ENCODE results near the gene SLC27A2. TPM values are rescaled to one million over a fixed set of nuclear protein-coding genes. Genes with fewer than 3 reads are reported as not detected.
A peak's percentile ranks its signal among the peaks of the same experiment; 100 is the strongest.
"Not testable (repeated sequence)": the region's sequence is repeated elsewhere in the genome, so short reads cannot be mapped to it uniquely, and the experiment has no call there.

SLC27A2 gene
- total RNA-seq, 6 donors from 2014 or later: 0.66 to 18.2 (median 2.5) TPM

DNA sequence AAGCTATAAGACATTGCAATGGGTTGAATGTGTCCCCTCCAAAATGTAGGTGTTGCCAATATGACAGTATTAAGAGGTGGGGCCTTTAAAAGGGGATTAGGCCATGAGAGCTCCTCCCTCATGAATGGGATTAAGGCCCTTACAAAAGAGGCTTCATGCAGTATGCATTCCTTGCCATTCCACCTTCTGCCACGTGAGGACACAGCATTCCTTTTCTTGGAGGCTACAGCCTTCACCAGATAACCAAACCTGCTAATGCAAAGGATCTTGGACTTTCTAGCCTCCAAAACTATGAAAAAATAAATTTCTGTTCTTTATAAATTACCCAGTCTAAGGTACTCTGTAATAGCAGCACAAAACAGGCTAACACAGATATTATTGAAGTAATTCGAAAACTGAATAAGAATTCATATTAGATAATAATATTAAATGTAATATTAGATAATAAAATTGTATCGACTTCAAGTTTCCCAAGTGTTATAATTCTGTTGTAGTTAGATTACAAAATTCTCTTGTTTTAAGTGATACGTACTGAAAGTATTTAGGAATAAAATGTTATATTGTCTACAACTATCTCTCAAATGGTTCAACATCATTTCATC, 33.5 kb upstream of the SLC27A2 start:
- no peak for TF ChIP-seq EP300 (IDR thresholded peaks at IDR 0.05)
- TF ChIP-seq, protein P1, sequence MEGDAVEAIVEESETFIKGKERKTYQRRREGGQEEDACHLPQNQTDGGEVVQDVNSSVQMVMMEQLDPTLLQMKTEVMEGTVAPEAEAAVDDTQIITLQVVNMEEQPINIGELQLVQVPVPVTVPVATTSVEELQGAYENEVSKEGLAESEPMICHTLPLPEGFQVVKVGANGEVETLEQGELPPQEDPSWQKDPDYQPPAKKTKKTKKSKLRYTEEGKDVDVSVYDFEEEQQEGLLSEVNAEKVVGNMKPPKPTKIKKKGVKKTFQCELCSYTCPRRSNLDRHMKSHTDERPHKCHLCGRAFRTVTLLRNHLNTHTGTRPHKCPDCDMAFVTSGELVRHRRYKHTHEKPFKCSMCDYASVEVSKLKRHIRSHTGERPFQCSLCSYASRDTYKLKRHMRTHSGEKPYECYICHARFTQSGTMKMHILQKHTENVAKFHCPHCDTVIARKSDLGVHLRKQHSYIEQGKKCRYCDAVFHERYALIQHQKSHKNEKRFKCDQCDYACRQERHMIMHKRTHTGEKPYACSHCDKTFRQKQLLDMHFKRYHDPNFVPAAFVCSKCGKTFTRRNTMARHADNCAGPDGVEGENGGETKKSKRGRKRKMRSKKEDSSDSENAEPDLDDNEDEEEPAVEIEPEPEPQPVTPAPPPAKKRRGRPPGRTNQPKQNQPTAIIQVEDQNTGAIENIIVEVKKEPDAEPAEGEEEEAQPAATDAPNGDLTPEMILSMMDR (IDR thresholded peaks at IDR 0.05): peak in 3 of 6 experiments; percentile 12 to 25 (median 21)
- Histone ChIP-seq H3K27ac (no peak overlapping the region), H3K4me3 (no peak overlapping the region), H3K4me1 (no peaks in the 10 kb centered on the region), H3K36me3 (no peaks in the 10 kb centered on the region), H3K27me3 (no peaks in the 10 kb centered on the region), H3K9me3 (no peaks in the 10 kb centered on the region)
- ATAC-seq (ENCODE audit: low FRiP score in 2 of 2): no peak
- 81 to 85% methylated on average over 4 of the region's 4 CpGs for WGBS, 2 donors
- DNase-seq: no peak

DNA sequence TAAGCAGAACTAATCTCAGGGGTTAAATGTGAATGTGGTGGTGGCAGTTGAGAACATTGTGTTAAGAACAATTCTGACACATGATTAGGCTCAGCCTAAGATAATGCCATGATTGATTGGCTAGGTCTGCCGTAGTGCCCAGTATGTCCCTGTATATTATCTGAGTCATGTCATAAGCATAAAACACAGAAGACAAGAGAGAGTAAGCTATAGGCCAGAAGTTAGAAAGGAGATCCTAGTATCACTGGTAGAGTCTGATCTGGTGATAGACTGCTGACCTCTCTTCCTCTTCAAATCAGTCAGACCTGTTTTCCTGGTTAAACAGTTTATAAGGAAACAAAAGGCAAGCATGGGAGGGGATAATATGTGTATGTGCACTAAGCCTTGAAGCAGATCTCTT, 32.9 kb upstream of the SLC27A2 start:
- no peaks in the 10 kb centered on the region for H3K36me3 ChIP-seq
- H3K4me3 ChIP-seq: no peak overlapping the region
- DNase-seq: no peak
- H3K27ac ChIP-seq: no peak overlapping the region
- no peak for ATAC-seq (ENCODE audit: low FRiP score in 2 of 2)
- H3K4me1 ChIP-seq: no peaks in the 10 kb centered on the region
- H3K9me3 ChIP-seq: no peaks in the 10 kb centered on the region
- no peaks in the 10 kb centered on the region for H3K27me3 ChIP-seq
- TF ChIP-seq POLR2A (IDR thresholded peaks at IDR 0.05) (no peak), EP300 (IDR thresholded peaks at IDR 0.05) (no peak), POLR2AphosphoS5 (IDR thresholded peaks at IDR 0.05) (no peak)
- WGBS, 2 donors: 32 to 43% methylated on average over 1 of the region's 1 CpG

DNA sequence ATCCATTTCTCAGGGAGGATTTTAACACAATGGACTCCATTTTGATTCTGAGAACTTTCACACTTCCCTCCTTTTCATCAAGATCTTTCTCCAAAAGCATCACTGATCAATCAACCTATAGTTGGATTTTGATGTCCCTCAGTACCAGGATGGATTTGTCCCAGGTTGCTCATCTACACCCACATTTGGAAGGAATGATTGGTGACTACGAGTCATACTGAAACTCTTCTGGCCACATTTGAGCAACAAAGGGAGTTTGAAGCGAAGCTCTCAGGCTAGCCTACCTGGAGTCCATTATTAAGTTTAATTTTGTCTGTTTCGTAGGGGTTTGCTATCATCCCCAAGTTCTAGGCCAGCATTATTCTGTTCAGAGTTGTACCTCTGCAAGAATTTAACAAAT, 31.6 kb upstream of the SLC27A2 start:
- no peak overlapping the region for H3K4me3 ChIP-seq
- no peaks in the 10 kb centered on the region for H3K27me3 ChIP-seq
- no peaks in the 10 kb centered on the region for H3K4me1 ChIP-seq
- no peaks in the 10 kb centered on the region for H3K36me3 ChIP-seq
- no peak for TF ChIP-seq POLR2A (IDR thresholded peaks at IDR 0.05)
- TF ChIP-seq EP300 (IDR thresholded peaks at IDR 0.05): no peak
- TF ChIP-seq, protein P1 (IDR thresholded peaks at IDR 0.05): no peak
- TF ChIP-seq POLR2AphosphoS5 (IDR thresholded peaks at IDR 0.05): no peak
- peaks cover 0 to 5% (median 0%) of the 10 kb centered on the region in 4 donors for H3K9me3 ChIP-seq
- DNase-seq (no peak), ATAC-seq (ENCODE audit: low FRiP score in 2 of 2) (no peak)
- WGBS, 2 donors: 89 to 95% methylated on average over 3 of the region's 3 CpGs
- no peak overlapping the region for H3K27ac ChIP-seq

DNA sequence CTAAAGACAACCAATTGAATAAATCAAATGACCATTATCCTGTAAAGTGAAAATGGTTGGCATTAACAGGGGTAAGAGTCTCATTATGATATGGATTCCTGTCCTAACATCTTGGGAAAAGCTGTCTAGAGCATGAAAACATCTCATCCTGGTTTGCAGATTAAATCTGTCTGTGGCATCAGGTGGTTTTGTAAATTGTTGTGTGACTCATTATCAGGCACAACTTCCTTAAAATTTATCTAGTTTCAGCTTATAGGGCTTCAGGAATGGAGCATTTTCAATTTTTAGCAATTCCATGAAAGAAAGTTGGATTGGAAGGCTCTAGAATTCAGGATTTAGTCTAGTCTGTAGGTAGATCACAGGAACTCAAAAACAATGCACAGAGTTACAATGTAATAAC, 31.1 kb upstream of the SLC27A2 start:
- no peaks in the 10 kb centered on the region for H3K36me3 ChIP-seq
- TF ChIP-seq EP300 (IDR thresholded peaks at IDR 0.05): no peak
- TF ChIP-seq, protein P1 (IDR thresholded peaks at IDR 0.05): no peak
- no peak for TF ChIP-seq POLR2AphosphoS5 (IDR thresholded peaks at IDR 0.05)
- no peak for TF ChIP-seq POLR2A (IDR thresholded peaks at IDR 0.05)

DNA sequence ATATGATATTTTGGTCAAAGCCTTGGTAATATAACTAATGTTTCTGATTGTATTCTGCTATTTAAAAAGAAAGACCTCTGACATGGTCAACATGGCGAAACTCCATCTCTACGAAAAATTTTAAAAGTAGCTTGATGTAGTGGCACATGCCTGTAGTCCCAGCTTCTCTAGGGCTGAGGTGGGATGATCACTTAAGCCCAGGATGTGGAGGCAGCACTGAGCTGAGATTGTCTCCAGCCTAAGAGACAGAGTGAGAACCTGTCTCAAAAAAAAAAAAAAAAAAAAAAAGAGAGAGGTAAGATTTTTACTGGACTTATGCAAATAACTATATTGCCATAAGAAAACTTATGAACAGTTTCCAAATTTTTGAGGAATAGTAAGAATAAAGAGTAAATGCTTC, 30.5 kb upstream of the SLC27A2 start:
- Histone ChIP-seq H3K27ac (no peak overlapping the region), H3K4me3 (no peak overlapping the region), H3K9me3 (peaks cover 0 to 9% (median 0%) of the 10 kb centered on the region in 4 donors), H3K36me3 (no peaks in the 10 kb centered on the region), H3K27me3 (no peaks in the 10 kb centered on the region), H3K4me1 (no peaks in the 10 kb centered on the region)
- ATAC-seq (ENCODE audit: low FRiP score in 2 of 2): no peak
- TF ChIP-seq POLR2A (IDR thresholded peaks at IDR 0.05) (no peak), POLR2AphosphoS5 (IDR thresholded peaks at IDR 0.05) (no peak), EP300 (IDR thresholded peaks at IDR 0.05) (no peak)
- WGBS, 2 donors: 89 to 98% methylated on average over 2 of the region's 2 CpGs
- no peak for DNase-seq

More for the DNA sequence above, 31.1 kb upstream of the SLC27A2 start:
- ATAC-seq (ENCODE audit: low FRiP score in 2 of 2) (no peak), DNase-seq (no peak)
- no peaks in the 10 kb centered on the region for H3K27me3 ChIP-seq
- peaks cover 0 to 6% (median 0%) of the 10 kb centered on the region in 4 donors for H3K9me3 ChIP-seq
- H3K4me3 ChIP-seq: no peak overlapping the region
- no peaks in the 10 kb centered on the region for H3K4me1 ChIP-seq
- no peak overlapping the region for H3K27ac ChIP-seq

DNA sequence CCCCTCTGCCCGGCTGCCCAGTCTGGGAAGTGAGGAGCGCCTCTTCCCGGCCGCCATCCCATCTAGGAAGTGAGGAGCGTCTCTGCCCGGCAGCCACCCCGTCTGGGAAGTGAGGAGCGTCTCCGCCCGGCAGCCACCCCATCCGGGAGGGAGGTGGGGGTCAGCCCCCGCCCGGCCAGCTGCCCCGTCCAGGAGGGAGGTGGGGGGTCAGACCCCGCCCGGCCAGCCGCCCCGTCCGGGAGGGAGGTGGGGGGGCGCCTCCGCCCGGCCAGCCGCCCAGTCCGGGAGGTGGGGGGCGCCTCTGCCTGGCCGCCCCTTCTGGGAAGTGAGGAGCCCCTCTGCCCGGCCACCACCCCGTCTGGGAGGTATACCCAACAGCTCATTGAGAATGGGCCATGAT, 23.8 kb upstream of the SLC27A2 start:
- not testable (repeated sequence) for ATAC-seq (ENCODE audit: low FRiP score in 2 of 2); H3K4me3 ChIP-seq; H3K27ac ChIP-seq; H3K36me3 ChIP-seq; H3K27me3 ChIP-seq; H3K4me1 ChIP-seq
- DNase-seq: peak in 1 of 2 donors; percentile 59
- H3K9me3 ChIP-seq: peaks cover 0 to 10% (median 0%) of the 10 kb centered on the region in 4 donors
- 98 to 100% methylated on average over 1 to 12 of the region's 28 CpGs for WGBS, 2 donors
